D341Med (cell line): ENCODE measurements around the gene UCKL1.

ENCODE experiments used
- DNase-seq: peaks from one replicate; pipeline ENCODE4 v3.0.0; 2012; ENCODE audit warnings: low spot score

The UCKL1 gene

GRCh38 chr20:63958964-63959698 lies 2.9 kb upstream of the UCKL1 start:
- no peak for DNase-seq

- DNase-seq, result no peak
Measured at GRCh38 chr20:63958471-63958870, 2.3 kb upstream of the UCKL1 start.

GRCh38 chr20:63957690-63958441 lies 1.6 kb upstream of the UCKL1 start:
- no peak for DNase-seq

- peak; percentile 83 for DNase-seq
Measured at GRCh38 chr20:63957004-63957689, 931 bp upstream of the UCKL1 start.

GRCh38 chr20:63956664-63957003 lies 418 bp upstream of the UCKL1 start:
- DNase-seq, result no peak

GRCh38 chr20:63955281-63955826 lies 862 bp downstream of the UCKL1 start:
- DNase-seq, result peak; percentile 85

GRCh38 chr20:63953764-63954429 lies 2.3 kb downstream of the UCKL1 start:
- no peak for DNase-seq

GRCh38 chr20:63952769-63953168 lies 3.4 kb downstream of the UCKL1 start:
- DNase-seq, result no peak

GRCh38 chr20:63952210-63952535 lies 4.0 kb downstream of the UCKL1 start:
- no peak for DNase-seq

GRCh38 chr20:63951398-63952209 lies 4.6 kb downstream of the UCKL1 start:
- DNase-seq, result no peak

- DNase-seq, result no peak
Measured at GRCh38 chr20:63950701-63951397, 5.4 kb downstream of the UCKL1 start.

- DNase-seq, result no peak
Measured at GRCh38 chr20:63947638-63948456, 8.4 kb downstream of the UCKL1 start.

- no peak for DNase-seq
Measured at GRCh38 chr20:63946986-63947637, 9.1 kb downstream of the UCKL1 start.

GRCh38 chr20:63945921-63946920 lies 10.0 kb downstream of the UCKL1 start:
- no peak for DNase-seq

GRCh38 chr20:63945031-63945658 lies 11.1 kb downstream of the UCKL1 start:
- DNase-seq, result no peak

GRCh38 chr20:63944078-63944941 lies 11.9 kb downstream of the UCKL1 start:
- no peak for DNase-seq

GRCh38 chr20:63943808-63944077 lies 12.5 kb downstream of the UCKL1 start:
- no peak for DNase-seq
